Activated gamma-delta T cell (primary cell): Measurements from ENCODE around the gene EDDM13.
"Not testable (repeated sequence)": the region's sequence is repeated elsewhere in the genome, so short reads cannot be mapped to it uniquely, and the experiment has no call there.

Source experiments
- DNase-seq: peaks from one replicate; lab custom pipeline; 2025; lab: John Stamatoyannopoulos, UW

EDDM13 gene

GRCh38 chr19:56295531-56296455, 23.2 kb downstream of the EDDM13 start:
- DNase-seq = no peak

- DNase-seq = no peak
These were observed 24.5 kb downstream of the EDDM13 start for GRCh38 chr19:56297010-56297409.

GRCh38 chr19:56299688-56300087, 27.1 kb downstream of the EDDM13 start:
- DNase-seq = no peak

GRCh38 chr19:56301155-56301554, 28.6 kb downstream of the EDDM13 start:
- no peak for DNase-seq

GRCh38 chr19:56301886-56302620, 29.5 kb downstream of the EDDM13 start:
- no peak for DNase-seq

GRCh38 chr19:56304243-56304642, 31.7 kb downstream of the EDDM13 start:
- DNase-seq = no peak

- DNase-seq = no peak
These were observed 33.5 kb downstream of the EDDM13 start for GRCh38 chr19:56306016-56306415.

GRCh38 chr19:56307062-56307461, 34.5 kb downstream of the EDDM13 start:
- DNase-seq = not testable (repeated sequence)

- DNase-seq = no peak
These were observed 36.2 kb downstream of the EDDM13 start for GRCh38 chr19:56308792-56309191.

- peak; percentile 23 for DNase-seq
These were observed 37.1 kb downstream of the EDDM13 start for GRCh38 chr19:56309511-56310185.

- DNase-seq = no peak
These were observed 37.9 kb downstream of the EDDM13 start for GRCh38 chr19:56310462-56310861.

- no peak for DNase-seq
These were observed 39.8 kb downstream of the EDDM13 start for GRCh38 chr19:56312342-56312741.

- DNase-seq = no peak
These were observed 40.5 kb downstream of the EDDM13 start for GRCh38 chr19:56312787-56313657.

GRCh38 chr19:56314018-56314380, 41.5 kb downstream of the EDDM13 start:
- DNase-seq = no peak

- peak; percentile 95 for DNase-seq
These were observed 42.0 kb downstream of the EDDM13 start, which contains the start of gene ZSCAN5A for GRCh38 chr19:56314381-56315076. Gene ZSCAN5A (minus strand): TSS chr19:56314839. CDS start chr19:56225046, 89,793 bp downstream.

GRCh38 chr19:56315077-56315828, 42.7 kb downstream of the EDDM13 start:
- DNase-seq = peak; percentile 48

- no peak for DNase-seq
These were observed 44.2 kb downstream of the EDDM13 start for GRCh38 chr19:56316728-56317127.

GRCh38 chr19:56317749-56318148, 45.2 kb downstream of the EDDM13 start:
- no peak for DNase-seq

- no peak for DNase-seq
These were observed 47.4 kb downstream of the EDDM13 start for GRCh38 chr19:56319991-56320390.
